Middle frontal gyrus (tissue), 1 donor: Measurements from ENCODE around the gene VPS36.
"Not testable (repeated sequence)": the region's sequence is repeated elsewhere in the genome, so short reads cannot be mapped to it uniquely, and the experiment has no call there.

Experiments
- DNase-seq: peaks from one replicate; pipeline ENCODE4 v3.0.0-alpha.2; 2015; ENCODE audit warnings: low spot score; ENCODE audit errors: extremely low spot score

VPS36 gene

GRCh38 chr13:52378312-52378711 is 72.1 kb downstream of the VPS36 start:
- DNase-seq, result no peak

DNA sequence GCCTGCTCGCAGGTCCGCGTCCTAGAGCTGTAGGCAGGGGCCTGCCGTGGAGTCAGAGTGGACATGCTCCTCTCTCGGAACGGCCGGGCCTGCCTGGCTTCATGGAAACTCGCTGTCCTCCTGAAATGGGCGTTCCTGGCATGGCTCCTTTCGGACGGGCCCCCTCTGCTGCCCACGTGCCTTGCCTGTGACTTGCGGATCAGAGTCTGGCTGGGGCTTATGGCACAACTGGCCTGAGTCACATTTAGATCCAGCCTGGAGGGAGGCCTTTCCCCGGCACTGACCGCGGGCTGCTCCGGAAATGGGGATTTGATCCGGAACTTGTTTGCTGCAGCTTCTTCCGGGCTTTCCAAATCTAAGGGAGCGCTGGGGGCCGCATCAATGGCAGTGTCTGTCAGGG is 72.5 kb downstream of the VPS36 start:
- no peak for DNase-seq

DNA sequence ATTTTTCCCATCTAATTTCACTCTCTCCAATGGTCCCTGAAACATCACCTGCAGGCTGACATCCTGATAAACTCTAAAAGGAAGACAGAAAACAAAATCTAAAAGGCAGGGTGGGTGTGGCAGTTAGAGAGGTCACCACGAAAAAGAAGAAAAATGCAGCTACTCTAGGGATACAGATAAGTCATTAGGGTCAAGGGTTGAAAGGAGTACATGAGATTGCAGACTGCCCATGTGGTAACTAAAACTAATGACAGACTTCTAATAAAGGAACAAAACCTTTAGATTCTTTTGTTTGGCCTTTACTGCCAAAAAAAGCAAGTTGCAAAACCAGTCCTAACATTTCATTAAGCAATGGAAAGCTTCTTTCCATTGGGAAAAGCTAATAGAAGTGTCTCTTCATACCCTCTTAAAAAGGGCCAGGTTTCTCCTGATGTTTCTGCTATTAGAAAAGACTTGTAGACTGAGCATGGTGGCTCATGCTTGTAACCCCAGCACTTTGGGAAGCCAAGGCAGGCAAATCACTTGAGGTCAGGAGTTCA is 75.5 kb downstream of the VPS36 start:
- DNase-seq, result no peak

- DNase-seq, result no peak
Measured at GRCh38 chr13:52374389-52374788, 76.0 kb downstream of the VPS36 start.

GRCh38 chr13:52373277-52373676 is 77.2 kb downstream of the VPS36 start:
- not testable (repeated sequence) for DNase-seq

DNA sequence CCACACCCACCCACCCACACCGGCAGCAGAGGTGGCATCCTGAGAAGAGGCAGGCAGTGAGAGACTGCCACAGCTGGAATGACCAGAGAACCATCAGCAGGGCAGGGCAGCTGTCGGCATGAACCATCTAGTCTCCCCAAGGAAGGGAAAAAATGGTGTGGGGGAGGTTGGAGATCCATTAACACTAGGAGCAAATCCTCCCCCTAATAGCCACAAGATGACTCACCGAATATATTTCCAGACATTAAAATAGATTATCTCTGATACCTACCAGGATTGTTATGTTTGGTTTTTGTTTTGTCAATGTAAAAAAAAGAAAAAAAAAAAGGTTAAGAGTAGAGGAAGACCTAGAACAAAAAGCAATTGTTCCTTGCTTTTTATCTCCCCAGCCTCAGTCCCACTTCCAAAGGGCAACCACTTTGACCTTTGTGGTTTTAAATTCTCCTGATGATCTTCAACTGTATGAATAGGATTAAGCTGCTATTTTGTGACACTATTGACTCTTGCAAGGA is 78.6 kb downstream of the VPS36 start:
- no peak for DNase-seq

GRCh38 chr13:52366291-52366690 is 84.1 kb downstream of the VPS36 start:
- no peak for DNase-seq
